Measurements from ENCODE around the gene STRA8.

The STRA8 gene

GRCh38 chr7:135277161-135277560, 43.5 kb downstream of the STRA8 start:
- Histone ChIP-seq H3K79me2 (no peaks in the 10 kb centered on the region), H3K9ac (no peak overlapping the region), H3K27ac (no peak overlapping the region), H2AFZ (no peak overlapping the region), H3K4me2 (ENCODE audit: low read length) (no peak overlapping the region), H3K4me1 (no peaks in the 10 kb centered on the region), H3K27me3 (ENCODE audit: control insufficient read depth, insufficient read depth, low read length) (no peaks in the 10 kb centered on the region), H3K36me3 (ENCODE audit: control insufficient read depth, insufficient read depth, low read length) (no peaks in the 10 kb centered on the region), H3K4me3 (ENCODE audit: low read depth, low read length) (no peak overlapping the region), H3K9me3 (ENCODE audit: control insufficient read depth, low read length) (no peaks in the 10 kb centered on the region)
- TF ChIP-seq CTCF (IDR thresholded peaks at IDR 0.05) = no peak

GRCh38 chr7:135281363-135281949, 47.8 kb downstream of the STRA8 start:
- Histone ChIP-seq H3K27ac (no peak overlapping the region), H3K9ac (no peak overlapping the region), H3K36me3 (ENCODE audit: control insufficient read depth, insufficient read depth, low read length) (no peaks in the 10 kb centered on the region), H3K4me3 (ENCODE audit: low read depth, low read length) (no peak overlapping the region), H3K4me2 (ENCODE audit: low read length) (peak overlapping the region; percentile 34), H2AFZ (peak overlapping the region; percentile 82), H3K9me3 (ENCODE audit: control insufficient read depth, low read length) (no peaks in the 10 kb centered on the region), H3K79me2 (no peaks in the 10 kb centered on the region), H3K4me1 (peaks cover 22% of the 10 kb centered on the region), H3K27me3 (ENCODE audit: control insufficient read depth, insufficient read depth, low read length) (no peaks in the 10 kb centered on the region)
- peak; percentile 98 for TF ChIP-seq CTCF (IDR thresholded peaks at IDR 0.05)

GRCh38 chr7:135282561-135283254, 49.1 kb downstream of the STRA8 start:
- Histone ChIP-seq H3K9ac (no peak overlapping the region), H3K79me2 (no peaks in the 10 kb centered on the region), H3K4me1 (peaks cover 22% of the 10 kb centered on the region), H2AFZ (no peak overlapping the region), H3K4me2 (ENCODE audit: low read length) (no peak overlapping the region), H3K27me3 (ENCODE audit: control insufficient read depth, insufficient read depth, low read length) (no peaks in the 10 kb centered on the region), H3K9me3 (ENCODE audit: control insufficient read depth, low read length) (no peaks in the 10 kb centered on the region), H3K4me3 (ENCODE audit: low read depth, low read length) (no peak overlapping the region), H3K36me3 (ENCODE audit: control insufficient read depth, insufficient read depth, low read length) (no peaks in the 10 kb centered on the region), H3K27ac (no peak overlapping the region)
- no peak for TF ChIP-seq CTCF (IDR thresholded peaks at IDR 0.05)

- Histone ChIP-seq H3K9ac (no peak overlapping the region), H3K4me3 (ENCODE audit: low read depth, low read length) (no peak overlapping the region), H3K27me3 (ENCODE audit: control insufficient read depth, insufficient read depth, low read length) (no peaks in the 10 kb centered on the region), H2AFZ (no peak overlapping the region), H3K27ac (peak overlapping the region; percentile 47), H3K4me2 (ENCODE audit: low read length) (no peak overlapping the region), H3K4me1 (peaks cover 22% of the 10 kb centered on the region), H3K79me2 (no peaks in the 10 kb centered on the region), H3K36me3 (ENCODE audit: control insufficient read depth, insufficient read depth, low read length) (no peaks in the 10 kb centered on the region), H3K9me3 (ENCODE audit: control insufficient read depth, low read length) (no peaks in the 10 kb centered on the region)
- no peak for TF ChIP-seq CTCF (IDR thresholded peaks at IDR 0.05)
These were observed 50.5 kb downstream of the STRA8 start for GRCh38 chr7:135283959-135284638.

Data from parathyroid adenoma (tissue), 2 donors.